Neutrophil (primary cell): ENCODE measurements around the gene RGSL1.

Source experiments
- H3K27ac ChIP-seq: fragments of 200-600 bp; sonication (generic); 2 replicates; pipeline ENCODE4 v1.5.1; 2016; ENCODE audit warnings: mild to moderate bottlenecking, moderate library complexity
- H3K27me3 ChIP-seq: fragments of 200-600 bp; sonication (generic); 2 replicates; pipeline ENCODE4 v1.6.0; 2016; ENCODE audit warnings: mild to moderate bottlenecking
- H3K36me3 ChIP-seq: fragments of 200-600 bp; sonication (generic); 2 replicates; pipeline ENCODE4 v1.5.1; 2017
- H3K4me1 ChIP-seq, 2 experiments: fragments of 200-600 bp in 1 of 2; sonication (generic) in 1 of 2; 1 replicate in 1 of 2; 2 replicates in 1 of 2; pipeline versions ENCODE4 v1.5.1 to v1.6.1; 2013 to 2016; ENCODE audit warnings: low read depth in 1 of 2, low read length in 1 of 2, mild to moderate bottlenecking in 1 of 2, moderate library complexity in 1 of 2; ENCODE audit not compliant: control insufficient read depth in 1 of 2, insufficient read depth in 1 of 2
- H3K4me3 ChIP-seq, 2 experiments: fragments of 200-600 bp in 1 of 2; sonication (generic) in 1 of 2; 1 replicate in 1 of 2; 2 replicates in 1 of 2; pipeline ENCODE4 v1.5.1; 2013 to 2016; ENCODE audit warnings: low read depth in 1 of 2, low read length in 1 of 2, mild to moderate bottlenecking in 1 of 2, moderate library complexity in 1 of 2
- H3K9me3 ChIP-seq: fragments of 200-600 bp; sonication (generic); 2 replicates; pipeline ENCODE4 v1.5.1; 2016
- TF ChIP-seq, protein P1 (sequence below): fragments of 200-600 bp; sonication (generic); IDR thresholded peaks from 2 replicates; pipeline ENCODE4 v1.5.1; 2016; ENCODE audit warnings: antibody characterized with exemption

Gene RGSL1

DNA sequence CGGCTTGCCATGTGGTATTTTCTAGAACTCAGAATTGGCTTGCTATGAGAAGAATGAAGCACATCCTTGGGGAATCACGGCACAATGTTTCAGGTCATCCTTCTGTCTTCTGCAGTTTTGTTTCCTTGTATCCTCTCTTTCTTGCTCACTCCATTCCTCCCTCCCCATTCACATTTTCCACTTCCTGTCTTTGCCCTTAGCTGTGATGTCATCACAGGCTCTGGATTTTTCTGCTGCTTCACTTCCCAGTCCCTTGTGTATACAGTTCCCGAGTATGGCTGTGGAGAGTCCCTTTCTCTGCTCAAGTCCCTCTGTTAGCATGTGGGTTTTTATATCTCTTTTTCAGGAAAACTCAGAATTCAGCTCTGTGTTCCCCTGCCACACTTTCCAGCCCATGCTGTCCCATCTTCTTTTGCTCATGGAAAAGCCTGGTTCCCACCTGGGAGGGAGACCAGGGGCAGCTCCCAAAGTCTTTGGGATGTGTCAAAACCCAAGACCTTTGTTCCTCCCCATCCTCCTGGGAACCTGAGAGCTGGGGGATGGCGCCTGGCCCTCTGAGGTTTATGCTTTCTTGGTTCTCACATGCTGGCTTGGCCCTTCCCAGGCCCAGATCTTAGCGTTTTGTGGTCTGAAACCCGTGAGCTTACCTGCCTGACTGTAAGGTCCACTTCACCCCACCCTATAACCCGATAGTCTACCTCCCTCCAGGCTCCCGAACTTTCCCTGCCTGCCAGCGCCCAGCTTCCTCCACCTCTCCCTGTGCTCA, 159.1 kb downstream of the RGSL1 start:
- H3K4me1 ChIP-seq, result peaks cover 8 to 10% of the 10 kb centered on the region in 2 experiments

More for the DNA sequence above, 159.1 kb downstream of the RGSL1 start:
- Histone ChIP-seq H3K9me3 (no peaks in the 10 kb centered on the region), H3K27ac (no peak overlapping the region), H3K27me3 (peaks cover 99% of the 10 kb centered on the region), H3K36me3 (no peaks in the 10 kb centered on the region), H3K4me3 (no peak overlapping the region)
- TF ChIP-seq, protein P1, sequence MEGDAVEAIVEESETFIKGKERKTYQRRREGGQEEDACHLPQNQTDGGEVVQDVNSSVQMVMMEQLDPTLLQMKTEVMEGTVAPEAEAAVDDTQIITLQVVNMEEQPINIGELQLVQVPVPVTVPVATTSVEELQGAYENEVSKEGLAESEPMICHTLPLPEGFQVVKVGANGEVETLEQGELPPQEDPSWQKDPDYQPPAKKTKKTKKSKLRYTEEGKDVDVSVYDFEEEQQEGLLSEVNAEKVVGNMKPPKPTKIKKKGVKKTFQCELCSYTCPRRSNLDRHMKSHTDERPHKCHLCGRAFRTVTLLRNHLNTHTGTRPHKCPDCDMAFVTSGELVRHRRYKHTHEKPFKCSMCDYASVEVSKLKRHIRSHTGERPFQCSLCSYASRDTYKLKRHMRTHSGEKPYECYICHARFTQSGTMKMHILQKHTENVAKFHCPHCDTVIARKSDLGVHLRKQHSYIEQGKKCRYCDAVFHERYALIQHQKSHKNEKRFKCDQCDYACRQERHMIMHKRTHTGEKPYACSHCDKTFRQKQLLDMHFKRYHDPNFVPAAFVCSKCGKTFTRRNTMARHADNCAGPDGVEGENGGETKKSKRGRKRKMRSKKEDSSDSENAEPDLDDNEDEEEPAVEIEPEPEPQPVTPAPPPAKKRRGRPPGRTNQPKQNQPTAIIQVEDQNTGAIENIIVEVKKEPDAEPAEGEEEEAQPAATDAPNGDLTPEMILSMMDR, result no peak
